GM19023 (cell line): ENCODE measurements around the gene CFAP65.

ENCODE experiments used
- ATAC-seq: cut with Tn5 transposase; IDR thresholded peaks from one replicate; pipeline ENCODE4 v1.9.1; 2021; ENCODE audit warnings: mild to moderate bottlenecking, moderate library complexity; ENCODE audit not compliant: unreplicated experiment

Gene CFAP65

GRCh38 chr2:219032051-219032745 is 9.1 kb downstream of the CFAP65 start:
- no peak for ATAC-seq

GRCh38 chr2:219031005-219031738 is 10.1 kb downstream of the CFAP65 start:
- ATAC-seq: no peak

- ATAC-seq: no peak
Observed at GRCh38 chr2:219030177-219030940, 11.0 kb downstream of the CFAP65 start.

GRCh38 chr2:219029829-219030165 is 11.5 kb downstream of the CFAP65 start:
- ATAC-seq: peak; percentile 70

- no peak for ATAC-seq
Observed at GRCh38 chr2:219028996-219029828, 12.1 kb downstream of the CFAP65 start.

- no peak for ATAC-seq
Observed at GRCh38 chr2:219028141-219028540, 13.2 kb downstream of the CFAP65 start.

- ATAC-seq: no peak
Observed at GRCh38 chr2:219027511-219028055, 13.7 kb downstream of the CFAP65 start.

GRCh38 chr2:219026946-219027345 is 14.4 kb downstream of the CFAP65 start:
- ATAC-seq: no peak

- no peak for ATAC-seq
Observed at GRCh38 chr2:219025637-219026585, 15.4 kb downstream of the CFAP65 start.

- no peak for ATAC-seq
Observed at GRCh38 chr2:219024059-219024458, 17.3 kb downstream of the CFAP65 start.

GRCh38 chr2:219023045-219023605 is 18.2 kb downstream of the CFAP65 start:
- ATAC-seq: no peak

GRCh38 chr2:219022616-219023015 is 18.7 kb downstream of the CFAP65 start:
- no peak for ATAC-seq

GRCh38 chr2:219022041-219022440 is 19.3 kb downstream of the CFAP65 start:
- ATAC-seq: no peak

GRCh38 chr2:219021591-219021990 is 19.7 kb downstream of the CFAP65 start:
- ATAC-seq: no peak

- no peak for ATAC-seq
Observed at GRCh38 chr2:219020604-219021365, 20.5 kb downstream of the CFAP65 start.

- ATAC-seq: no peak
Observed at GRCh38 chr2:219019436-219019835, 21.9 kb downstream of the CFAP65 start.

GRCh38 chr2:219018726-219019125 is 22.6 kb downstream of the CFAP65 start:
- no peak for ATAC-seq

GRCh38 chr2:219018286-219018685 is 23.0 kb downstream of the CFAP65 start:
- ATAC-seq: no peak
